Measurements from ENCODE around the gene DHRSX.

GRCh38 chrX:2398064-2398656 lies 102.6 kb downstream of the DHRSX start:
- TF ChIP-seq EZH2 (IDR thresholded peaks at IDR 0.05; ENCODE audit: insufficient read depth, poor library complexity, severe bottlenecking) = no peak
- no peak for TF ChIP-seq EZH2phosphoT487 (IDR thresholded peaks at IDR 0.05; ENCODE audit: insufficient read depth, low read depth)

Measured in GM23248 (cell line).